GM18909 (cell line): ENCODE results near the gene TMEM176B.

Experiments used
- ATAC-seq: cut with Tn5 transposase; IDR thresholded peaks from one replicate; pipeline ENCODE4 v1.9.1; 2021; ENCODE audit warnings: mild to moderate bottlenecking; ENCODE audit not compliant: unreplicated experiment, poor library complexity

TMEM176B gene

GRCh38 chr7:150799741-150800580 lies at the start of gene TMEM176B:
TSS of gene TMEM176B (minus strand) at chr7:150800364. CDS start at chr7:150796569, 3,795 bp downstream.
- ATAC-seq, result no peak

GRCh38 chr7:150849204-150849775 lies 49.1 kb upstream of the TMEM176B start:
- no peak for ATAC-seq

- ATAC-seq, result no peak
Observed at GRCh38 chr7:150848561-150849115, 48.5 kb upstream of the TMEM176B start.

- no peak for ATAC-seq
Observed at GRCh38 chr7:150848111-150848510, 47.9 kb upstream of the TMEM176B start.

GRCh38 chr7:150847536-150847935 lies 47.4 kb upstream of the TMEM176B start:
- no peak for ATAC-seq

GRCh38 chr7:150846291-150847115 lies 46.3 kb upstream of the TMEM176B start:
- no peak for ATAC-seq

GRCh38 chr7:150845421-150845861 lies 45.3 kb upstream of the TMEM176B start:
- ATAC-seq, result no peak

- no peak for ATAC-seq
Observed at GRCh38 chr7:150842716-150843115, 42.6 kb upstream of the TMEM176B start.

- ATAC-seq, result no peak
Observed at GRCh38 chr7:150842018-150842417, 41.9 kb upstream of the TMEM176B start.

GRCh38 chr7:150838965-150839650 lies 38.9 kb upstream of the TMEM176B start:
- no peak for ATAC-seq

- ATAC-seq, result no peak
Observed at GRCh38 chr7:150835702-150836280, 35.6 kb upstream of the TMEM176B start.

- ATAC-seq, result no peak
Observed at GRCh38 chr7:150835019-150835418, 34.9 kb upstream of the TMEM176B start.

- no peak for ATAC-seq
Observed at GRCh38 chr7:150831851-150832250, 31.7 kb upstream of the TMEM176B start.

GRCh38 chr7:150830937-150831336 lies 30.8 kb upstream of the TMEM176B start:
- no peak for ATAC-seq

- ATAC-seq, result no peak
Observed at GRCh38 chr7:150829426-150829825, 29.3 kb upstream of the TMEM176B start.

- ATAC-seq, result no peak
Observed at GRCh38 chr7:150828384-150828783, 28.2 kb upstream of the TMEM176B start.

GRCh38 chr7:150826061-150826849 lies 26.1 kb upstream of the TMEM176B start:
- ATAC-seq, result no peak

GRCh38 chr7:150824379-150825177 lies 24.4 kb upstream of the TMEM176B start:
- no peak for ATAC-seq
